Ascending aorta (tissue), 2 donors: ENCODE data around the gene DHDDS. TPM values are rescaled to one million over a fixed set of nuclear protein-coding genes. Genes with fewer than 3 reads are reported as not detected.

Experiments used
- DNase-seq, 2 donors: peaks; one replicate each; pipeline ENCODE4 v3.0.0-alpha.2; 2019; ENCODE audit warnings: low spot score in 2 of 2
- H3K27ac ChIP-seq, 2 donors: fragments of 200-600 bp; sonication (generic); one replicate each; pipeline ENCODE4 v1.5.1; 2016 to 2017; ENCODE audit warnings: mild to moderate bottlenecking in 1 of 2
- H3K27me3 ChIP-seq: fragments of 200-600 bp; sonication (generic); one replicate; pipeline ENCODE4 v1.5.1; 2017
- H3K36me3 ChIP-seq, 2 donors: fragments of 200-600 bp; sonication (generic); one replicate each; pipeline ENCODE4 v1.5.1; 2016
- H3K4me1 ChIP-seq, 2 donors: fragments of 200-600 bp; sonication (generic); one replicate each; pipeline ENCODE4 v1.5.1; 2016 to 2017; ENCODE audit warnings: mild to moderate bottlenecking in 1 of 2
- H3K4me3 ChIP-seq, 2 donors: fragments of 200-600 bp; sonication (generic); one replicate each; pipeline ENCODE4 v1.5.1; 2016 to 2017; ENCODE audit warnings: mild to moderate bottlenecking in 1 of 2
- H3K9me3 ChIP-seq, 2 donors: fragments of 200-600 bp; sonication (generic); one replicate each; pipeline ENCODE4 v1.5.1; 2016
- intact Hi-C: fragments of 100-400 bp; cut with DNase I; formaldehyde crosslinking; loops from one replicate; pipeline ENCODE4 v1.15.1; 2023
- total RNA-seq: library from RNA; depleted of rRNA; stranded (reverse); fragments of >200 nt; gene quantifications from one replicate; pipeline ENCODE4 v1.1.0, GENCODE V29; 2016
- TF ChIP-seq, protein P1 (sequence below), 3 experiments: fragments of 200-600 bp in 2 of 3; fragments of 450-650 bp in 1 of 3; sonication (generic) in 2 of 3; IDR thresholded peaks; one replicate each; pipeline ENCODE4 v1.5.1; 2016 to 2019; ENCODE audit warnings: antibody characterized with exemption in 3 of 3, mild to moderate bottlenecking in 1 of 3, moderate library complexity in 1 of 3

The DHDDS gene
- total RNA-seq, 1 donor from 2014 or later, result 54.2 TPM

DNA sequence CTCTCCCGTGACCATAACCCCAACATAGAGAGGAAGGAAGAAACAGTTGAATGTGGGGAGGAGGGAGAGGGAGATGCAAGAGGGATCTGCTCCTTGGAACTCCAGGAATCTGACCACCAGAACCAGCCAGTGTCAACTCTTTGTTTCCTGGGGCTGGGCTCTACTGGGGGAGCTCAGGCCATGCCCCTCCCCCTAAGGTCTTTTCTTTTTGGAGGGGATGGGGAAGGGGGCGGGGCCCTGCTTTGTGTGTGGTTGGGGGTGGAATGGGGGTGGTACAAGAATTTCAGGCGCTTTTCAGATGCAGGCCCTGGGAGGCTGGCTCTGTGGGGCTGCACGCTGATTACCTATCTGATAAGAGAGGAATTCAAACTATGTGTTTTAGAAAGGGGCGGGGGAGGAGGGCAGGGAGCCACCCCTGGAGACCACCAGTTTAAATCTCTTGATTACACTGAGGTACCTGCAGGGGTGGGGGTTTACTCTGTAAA lies 13.2 kb upstream of the DHDDS start:
- no peak for DNase-seq
- Histone ChIP-seq H3K27me3 (peaks cover 11% of the 10 kb centered on the region), H3K4me1 (no peaks in the 10 kb centered on the region), H3K36me3 (no peaks in the 10 kb centered on the region), H3K9me3 (no peaks in the 10 kb centered on the region), H3K4me3 (no peak overlapping the region), H3K27ac (no peak overlapping the region)
- TF ChIP-seq, protein P1, sequence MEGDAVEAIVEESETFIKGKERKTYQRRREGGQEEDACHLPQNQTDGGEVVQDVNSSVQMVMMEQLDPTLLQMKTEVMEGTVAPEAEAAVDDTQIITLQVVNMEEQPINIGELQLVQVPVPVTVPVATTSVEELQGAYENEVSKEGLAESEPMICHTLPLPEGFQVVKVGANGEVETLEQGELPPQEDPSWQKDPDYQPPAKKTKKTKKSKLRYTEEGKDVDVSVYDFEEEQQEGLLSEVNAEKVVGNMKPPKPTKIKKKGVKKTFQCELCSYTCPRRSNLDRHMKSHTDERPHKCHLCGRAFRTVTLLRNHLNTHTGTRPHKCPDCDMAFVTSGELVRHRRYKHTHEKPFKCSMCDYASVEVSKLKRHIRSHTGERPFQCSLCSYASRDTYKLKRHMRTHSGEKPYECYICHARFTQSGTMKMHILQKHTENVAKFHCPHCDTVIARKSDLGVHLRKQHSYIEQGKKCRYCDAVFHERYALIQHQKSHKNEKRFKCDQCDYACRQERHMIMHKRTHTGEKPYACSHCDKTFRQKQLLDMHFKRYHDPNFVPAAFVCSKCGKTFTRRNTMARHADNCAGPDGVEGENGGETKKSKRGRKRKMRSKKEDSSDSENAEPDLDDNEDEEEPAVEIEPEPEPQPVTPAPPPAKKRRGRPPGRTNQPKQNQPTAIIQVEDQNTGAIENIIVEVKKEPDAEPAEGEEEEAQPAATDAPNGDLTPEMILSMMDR (IDR thresholded peaks at IDR 0.05), result no peak
- intact Hi-C loops, result no loop called here

GRCh38 chr1:26419494-26419893 lies 12.6 kb upstream of the DHDDS start:
- no peak overlapping the region for H3K4me3 ChIP-seq
- no peak overlapping the region for H3K27ac ChIP-seq
- H3K27me3 ChIP-seq, result peaks cover 11% of the 10 kb centered on the region
- H3K4me1 ChIP-seq, result no peaks in the 10 kb centered on the region
- no peaks in the 10 kb centered on the region for H3K9me3 ChIP-seq
- DNase-seq, result no peak
- H3K36me3 ChIP-seq, result no peaks in the 10 kb centered on the region
- intact Hi-C loops, result no loop called here
- TF ChIP-seq, protein P1 (IDR thresholded peaks at IDR 0.05), result no peak

DNA sequence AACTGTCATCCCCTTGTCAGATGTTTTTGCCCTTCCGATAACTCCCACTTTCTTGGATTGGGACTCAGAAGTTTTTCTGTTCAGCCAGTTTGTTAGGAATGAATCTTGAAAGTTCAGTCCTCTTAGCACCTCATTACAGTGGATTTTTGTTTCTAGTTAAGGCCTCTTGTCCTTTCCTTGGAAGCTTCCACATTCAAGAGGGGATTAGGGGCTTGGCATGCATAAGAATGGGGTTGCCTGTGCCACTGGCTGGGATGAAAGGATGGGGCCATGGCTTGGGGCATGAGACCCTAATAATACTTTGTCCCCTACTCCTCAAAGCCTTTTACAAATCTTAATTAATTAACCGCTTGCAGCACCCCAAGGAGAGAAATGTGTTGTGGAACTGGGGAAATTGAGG lies 2.4 kb upstream of the DHDDS start:
- Histone ChIP-seq H3K27ac (no peak overlapping the region), H3K4me1 (peaks cover 3 to 9% of the 10 kb centered on the region in 2 donors), H3K36me3 (no peaks in the 10 kb centered on the region), H3K27me3 (no peaks in the 10 kb centered on the region), H3K4me3 (no peak overlapping the region), H3K9me3 (no peaks in the 10 kb centered on the region)
- intact Hi-C loops, result loop anchor here (10.0 kb wide), 1 partner anchor 265 kb away; the partner anchor contains the start of genes C1orf232 and ZNF593
- DNase-seq, result peak in 1 of 2 donors; percentile 39
- TF ChIP-seq, protein P1 (IDR thresholded peaks at IDR 0.05), result no peak

- no peaks in the 10 kb centered on the region for H3K27me3 ChIP-seq
- TF ChIP-seq, protein P1 (IDR thresholded peaks at IDR 0.05), result no peak
- no peaks in the 10 kb centered on the region for H3K9me3 ChIP-seq
- peaks cover 3 to 9% of the 10 kb centered on the region in 2 donors for H3K4me1 ChIP-seq
- no peak for DNase-seq
- peaks cover 13 to 15% of the 10 kb centered on the region in 2 donors for H3K36me3 ChIP-seq
- intact Hi-C loops, result loop anchor here (1.0 to 10.0 kb wide), 3 partner anchors 40 to 321 kb away; partner anchors contain the start of genes C1orf232, HMGN2, PDIK1L and ZNF593
- peak overlapping the region; percentile 44 to 85 for H3K4me3 ChIP-seq
- H3K27ac ChIP-seq, result peak overlapping the region; percentile 10 to 69
Measured at GRCh38 chr1:26432793-26433192, 672 bp downstream of the DHDDS start.

GRCh38 chr1:26434161-26434752 lies 2.1 kb downstream of the DHDDS start:
- peaks cover 3 to 9% of the 10 kb centered on the region in 2 donors for H3K4me1 ChIP-seq
- no peaks in the 10 kb centered on the region for H3K9me3 ChIP-seq
- no peak for DNase-seq
- intact Hi-C loops, result loop anchor here (10.0 kb wide), 1 partner anchor 269 kb away; the partner anchor contains the start of genes C1orf232 and ZNF593
- H3K36me3 ChIP-seq, result peaks cover 26 to 30% of the 10 kb centered on the region in 2 donors
- no peak overlapping the region for H3K27ac ChIP-seq
- H3K4me3 ChIP-seq, result no peak overlapping the region
- H3K27me3 ChIP-seq, result no peaks in the 10 kb centered on the region
- TF ChIP-seq, protein P1 (IDR thresholded peaks at IDR 0.05), result no peak
